IMR-90 (cell line): ENCODE measurements around the gene SHISAL1. TPM values are rescaled to one million over a fixed set of nuclear protein-coding genes. Genes with fewer than 3 reads are reported as not detected.

Experiments used
- ATAC-seq: fragments of 200-7000 bp; cut with Tn5 transposase; 2 replicates; pipeline ENCODE4 v1.9.1; 2020; ENCODE audit warnings: low read depth, mild to moderate bottlenecking, moderate library complexity
- BruUV-seq: library from RNA; stranded (reverse); fragments of 400-500 nt; replicated peaks from 2 replicates; lab custom pipeline; 2021; lab: Mats Ljungman, UMichigan
- CTCF ChIA-PET: fragments of 300-600 bp; formaldehyde crosslinking; extraction: SDS; loops from one replicate; lab custom pipeline; 2021; ENCODE audit warnings: antibody characterized with exemption; lab: Yijun Ruan, JAX
- POLR2A ChIA-PET: fragments of 300-600 bp; sonication (Branson Sonifier 250); formaldehyde crosslinking; loops from one replicate; lab custom pipeline; 2022; ENCODE audit warnings: antibody characterized with exemption; ENCODE audit not compliant: unreplicated experiment; lab: Charles Lee
- DNase-seq: peaks from one replicate; pipeline ENCODE4 v3.0.0; 2013
- H2AFZ ChIP-seq: replicated peaks from 2 replicates; pipeline ENCODE3; 2013; ENCODE audit warnings: low read length, mild to moderate bottlenecking; ENCODE audit not compliant: poor library complexity
- H2AK5ac ChIP-seq: 2 replicates; pipeline ENCODE4 v1.6.1; 2013; ENCODE audit warnings: low read depth, low read length, inconsistent platforms
- H2AK9ac ChIP-seq: replicated peaks from 2 replicates; pipeline ENCODE3; 2013; ENCODE audit warnings: mild to moderate bottlenecking, low read depth, low read length, moderate library complexity; ENCODE audit not compliant: poor library complexity
- H2BK120ac ChIP-seq: 2 replicates; pipeline ENCODE4 v1.6.1; 2013; ENCODE audit warnings: low read depth, low read length, inconsistent platforms
- H2BK15ac ChIP-seq: 3 replicates; pipeline ENCODE4 v1.6.1; 2013; ENCODE audit warnings: low read depth, low read length, inconsistent platforms
- H2BK20ac ChIP-seq: 2 replicates; pipeline ENCODE4 v1.6.1; 2013; ENCODE audit warnings: low read depth, mild to moderate bottlenecking, inconsistent platforms, low read length, moderate library complexity
- H2BK5ac ChIP-seq: 2 replicates; pipeline ENCODE4 v1.6.1; 2013; ENCODE audit warnings: mild to moderate bottlenecking, low read depth, low read length, inconsistent platforms; ENCODE audit not compliant: poor library complexity, severe bottlenecking
- H3K14ac ChIP-seq: replicated peaks from 2 replicates; pipeline ENCODE4 v1.6.1; 2013; ENCODE audit warnings: low read depth, low read length, inconsistent platforms
- H3K18ac ChIP-seq: 2 replicates; pipeline ENCODE4 v1.6.1; 2013; ENCODE audit warnings: low read depth, low read length, control low read depth
- H3K23ac ChIP-seq: 2 replicates; pipeline ENCODE4 v1.6.1; 2013; ENCODE audit warnings: low read depth, low read length, inconsistent platforms
- H3K27ac ChIP-seq: 2 replicates; pipeline ENCODE4 v1.5.1; 2013; ENCODE audit warnings: mild to moderate bottlenecking, control low read depth, low read length; ENCODE audit not compliant: insufficient read depth
- H3K27me3 ChIP-seq: 2 replicates; pipeline ENCODE4 v1.6.1; 2013; ENCODE audit warnings: low read length; ENCODE audit not compliant: control insufficient read depth, insufficient read depth
- H3K36me3 ChIP-seq: 2 replicates; pipeline ENCODE4 v1.6.1; 2013; ENCODE audit warnings: low read length, mixed read lengths; ENCODE audit not compliant: control insufficient read depth, insufficient read depth
- H3K4ac ChIP-seq: 2 replicates; pipeline ENCODE4 v1.6.1; 2013; ENCODE audit warnings: low read depth, low read length, inconsistent platforms
- H3K4me1 ChIP-seq: 2 replicates; pipeline ENCODE4 v1.6.1; 2013; ENCODE audit warnings: low read length, mixed read lengths; ENCODE audit not compliant: control insufficient read depth, insufficient read depth
- H3K4me2 ChIP-seq: 2 replicates; pipeline ENCODE4 v1.6.1; 2013; ENCODE audit warnings: low read depth, mild to moderate bottlenecking, control low read depth, low read length, moderate library complexity
- H3K4me3 ChIP-seq: 2 replicates; pipeline ENCODE4 v1.5.1; 2013; ENCODE audit warnings: low read depth, mild to moderate bottlenecking, control low read depth, low read length, moderate library complexity; ENCODE audit not compliant: insufficient read depth
- H3K56ac ChIP-seq: 2 replicates; pipeline ENCODE4 v1.6.1; 2013; ENCODE audit warnings: low read length, inconsistent platforms; ENCODE audit not compliant: insufficient read depth; ENCODE audit errors: extremely low read depth
- H3K79me1 ChIP-seq, 2 experiments: 2 replicates each; pipeline ENCODE4 v1.6.1; 2013; ENCODE audit warnings: low read length in 2 of 2, inconsistent platforms in 1 of 2, low read depth in 1 of 2
- H3K9ac ChIP-seq: 2 replicates; pipeline ENCODE4 v1.6.1; 2013; ENCODE audit warnings: low read depth, low read length, control low read depth
- H3K9me1 ChIP-seq: 2 replicates; pipeline ENCODE4 v1.6.1; 2013; ENCODE audit warnings: low read length, inconsistent platforms; ENCODE audit not compliant: insufficient read depth
- H3K9me3 ChIP-seq: 2 replicates; pipeline ENCODE4 v1.6.1; 2013; ENCODE audit warnings: low read length; ENCODE audit not compliant: control insufficient read depth, insufficient read depth
- H4K20me1 ChIP-seq: 2 replicates; pipeline ENCODE4 v1.6.1; 2013; ENCODE audit warnings: low read length, inconsistent platforms; ENCODE audit not compliant: insufficient read depth
- H4K5ac ChIP-seq: 2 replicates; pipeline ENCODE4 v1.6.1; 2013; ENCODE audit warnings: mild to moderate bottlenecking, low read depth, low read length, control low read depth
- H4K8ac ChIP-seq, 2 experiments: 2 replicates each; pipeline ENCODE4 v1.6.1; 2013; ENCODE audit warnings: low read depth in 2 of 2, low read length in 2 of 2, control low read depth in 1 of 2, inconsistent platforms in 1 of 2
- H4K91ac ChIP-seq: 2 replicates; pipeline ENCODE4 v1.6.1; 2013; ENCODE audit warnings: low read depth, low read length, inconsistent platforms; ENCODE audit not compliant: insufficient read depth
- BHLHE40 ChIP-seq: fragments of 150-350 bp; IDR thresholded peaks from 2 replicates; pipeline ENCODE4 v1.6.1; 2016; ENCODE audit warnings: mild to moderate bottlenecking, low read depth, low read length
- CHD1 ChIP-seq: IDR thresholded peaks from 2 replicates; pipeline ENCODE4 v1.6.1; 2012; ENCODE audit warnings: low read depth, low read length, improper control_type of control experiment
- CTCF ChIP-seq: conservative IDR thresholded peaks from 2 replicates; pipeline ENCODE4 v1.5.1; 2012; ENCODE audit warnings: mild to moderate bottlenecking, low read depth, low read length, improper control_type of control experiment
- ELK1 ChIP-seq: fragments of 150-350 bp; IDR thresholded peaks from 2 replicates; pipeline ENCODE4 v1.6.1; 2016; ENCODE audit warnings: low read depth, mild to moderate bottlenecking, low read length, moderate library complexity, borderline replicate concordance
- FOS ChIP-seq: fragments of 150-350 bp; IDR thresholded peaks from 2 replicates; pipeline ENCODE4 v1.6.1; 2016; ENCODE audit warnings: low read depth, low read length
- MAZ ChIP-seq: IDR thresholded peaks from 2 replicates; pipeline ENCODE4 v1.6.1; 2012; ENCODE audit warnings: low read depth, mild to moderate bottlenecking, low read length, improper control_type of control experiment, moderate library complexity, borderline replicate concordance
- MXI1 ChIP-seq: IDR thresholded peaks from 2 replicates; pipeline ENCODE4 v1.6.1; 2012; ENCODE audit warnings: low read depth, mild to moderate bottlenecking, low read length, moderate library complexity, borderline replicate concordance
- RCOR1 ChIP-seq: IDR thresholded peaks from 2 replicates; pipeline ENCODE4 v1.6.1; 2012; ENCODE audit warnings: mild to moderate bottlenecking, low read length, improper control_type of control experiment; ENCODE audit not compliant: insufficient replicate concordance
- RFX5 ChIP-seq: IDR thresholded peaks from 2 replicates; pipeline ENCODE4 v1.8.0; 2012; ENCODE audit warnings: low read depth, mild to moderate bottlenecking, low read length, moderate library complexity
- SMC3 ChIP-seq: fragments of 150-350 bp; IDR thresholded peaks from 2 replicates; pipeline ENCODE4 v1.6.1; 2016; ENCODE audit warnings: low read depth, mild to moderate bottlenecking, antibody characterized with exemption, low read length, moderate library complexity
- USF2 ChIP-seq: fragments of 150-350 bp; IDR thresholded peaks from 2 replicates; pipeline ENCODE4 v1.6.1; 2017; ENCODE audit warnings: mild to moderate bottlenecking, antibody characterized with exemption, low read length, low read depth
- WGBS, 2 experiments: methylation state at CpG; one replicate each; pipeline versions ENCODE4 v1.1.5 to v1.1.7; 2013; ENCODE audit warnings: missing lambda C conversion rate in 2 of 2; ENCODE audit not compliant: insufficient read length in 1 of 2; ENCODE audit errors: extremely low coverage in 2 of 2; 5-methylcytosine and 5-hydroxymethylcytosine counted together
- dilution Hi-C: fragments of 300-500 bp; cut with HindIII; formaldehyde crosslinking; loops from one replicate; pipeline ENCODE4 v1.14.3; 2018; ENCODE audit warnings: low sequenced_read_pairs; ENCODE audit not compliant: unreplicated experiment
- in situ Hi-C: fragments of 300-500 bp; cut with MboI; formaldehyde crosslinking; loops from 3 replicates; pipeline ENCODE4 v1.14.3; 2019; ENCODE audit warnings: low sequenced_read_pairs, inconsistent platforms, mixed read lengths
- intact Hi-C: fragments of 100-400 bp; cut with micrococcal nuclease; formaldehyde crosslinking; loops from 2 replicates; pipeline ENCODE4 v1.10.0; 2022
- polyA plus RNA-seq, 3 experiments: library from polyadenylated mRNA; depleted of rRNA; stranded (reverse); fragments of >200 nt; gene quantifications; 2 replicates each; pipeline ENCODE4 v1.2.3, GENCODE V29; 2012; ENCODE audit warnings: low replicate concordance in 1 of 3
- total RNA-seq: library from RNA; depleted of rRNA; stranded (reverse); fragments of >200 nt; gene quantifications from 2 replicates; pipeline ENCODE4 v1.2.3, GENCODE V29; 2012

SHISAL1 gene
- total and polyA plus RNA-seq, 2 of the 4 experiments (the other 2 are of a cell fraction) = 1.0 to 1.4 TPM

DNA sequence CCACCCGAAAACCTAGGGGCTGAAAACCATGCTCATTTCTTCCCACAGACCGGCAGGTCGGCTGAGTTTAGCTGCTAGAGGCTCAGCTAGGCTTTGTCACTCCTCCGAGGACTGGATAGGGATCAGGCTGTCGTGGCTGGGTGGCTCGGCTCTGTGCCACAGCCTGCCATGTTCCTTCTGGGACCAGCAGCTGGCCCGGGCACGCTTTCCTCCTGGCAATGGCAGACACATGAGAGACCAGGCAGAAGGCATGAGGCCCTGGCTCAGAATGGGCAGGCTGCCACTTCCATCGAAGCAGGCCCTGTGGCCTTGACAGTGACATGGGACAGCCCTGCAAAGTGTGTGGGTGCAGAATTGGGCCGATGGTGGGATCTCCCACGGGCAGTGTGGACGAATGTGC is 111.1 kb downstream of the SHISAL1 start:
- H2BK120ac ChIP-seq = peak overlapping the region; percentile 80
- no peak overlapping the region for H3K4me3 ChIP-seq
- no peak overlapping the region for H3K23ac ChIP-seq
- H3K14ac ChIP-seq = peak overlapping the region; percentile 71
- peak overlapping the region; percentile 12; the same call in 1 of the 2 replicates for H2BK20ac ChIP-seq
- peak overlapping the region; percentile 69 for H4K5ac ChIP-seq
- H3K4me2 ChIP-seq = no peak overlapping the region
- peaks cover 5% of the 10 kb centered on the region for H3K27me3 ChIP-seq
- intact Hi-C loops = no loop called here
- no peak for TF ChIP-seq CHD1
- no peak for TF ChIP-seq ELK1
- TF ChIP-seq RCOR1 = no peak
- no peak for TF ChIP-seq FOS
- TF ChIP-seq MXI1 = no peak
- TF ChIP-seq BHLHE40 = no peak
- no peak for TF ChIP-seq SMC3
- TF ChIP-seq CTCF = no peak
- no peak for TF ChIP-seq MAZ
- TF ChIP-seq RFX5 = no peak
- TF ChIP-seq USF2 = no peak
- H3K4me1 ChIP-seq = peaks cover 20% of the 10 kb centered on the region
- no peak overlapping the region for H2BK5ac ChIP-seq
- in situ Hi-C loops = no loop called here
- dilution Hi-C loops = no loop called here
- H3K36me3 ChIP-seq = no peaks in the 10 kb centered on the region
- peak overlapping the region; percentile 88 for H3K4ac ChIP-seq
- H2BK15ac ChIP-seq = peak overlapping the region; percentile 89; the same call in 2 of the 3 replicates
- WGBS, 2 experiments = 71% methylated on average over 4 of the region's 12 CpGs; no CpG with 5 or more reads in 1 of the 2 experiments
- no peak overlapping the region for H3K56ac ChIP-seq
- ChIA-PET POLR2A (no interaction called here), CTCF (no interaction called here)
- peaks cover 10% of the 10 kb centered on the region for H3K9me1 ChIP-seq
- H2AFZ ChIP-seq = peak overlapping the region; percentile 71
- peak overlapping the region; percentile 69 for H2AK5ac ChIP-seq
- DNase-seq (no peak), ATAC-seq (no peak)
- no peak overlapping the region for H3K9ac ChIP-seq
- no peaks in the 10 kb centered on the region for H3K79me1 ChIP-seq
- peak overlapping the region; percentile 77 for H3K18ac ChIP-seq
- peak overlapping the region; percentile 81; the same call in 1 of the 2 replicates for H3K27ac ChIP-seq
- no peaks in the 10 kb centered on the region for H4K20me1 ChIP-seq
- peak overlapping the region; percentile 94 for H4K91ac ChIP-seq
- peak overlapping the region; percentile 78 to 98; a peak in 3 of 4 replicates for H4K8ac ChIP-seq
- H3K9me3 ChIP-seq = no peaks in the 10 kb centered on the region
- peak overlapping the region; percentile 23 for H2AK9ac ChIP-seq
- no TSS peak for BruUV-seq
